LoVo (cell line): ENCODE measurements around the gene PDE4C.

Experiments used
- DNase-seq: peaks from one replicate; pipeline ENCODE4 v3.0.0-alpha.2; 2016; ENCODE audit warnings: low spot score

PDE4C gene

GRCh38 chr19:18225702-18226468, at the start of gene PDE4C:
PDE4C (minus strand) TSS chr19:18226438; CDS start chr19:18226415, 23 bp downstream.
- DNase-seq: no peak

- DNase-seq: peak; percentile 89
Measured at GRCh38 chr19:18274781-18275356, 48.6 kb upstream of the PDE4C start.

GRCh38 chr19:18274219-18274780, 48.1 kb upstream of the PDE4C start, which contains the start of gene IQCN:
IQCN (minus strand) TSS chr19:18274452; CDS start chr19:18269478, 4,974 bp downstream.
- peak; percentile 58 for DNase-seq

GRCh38 chr19:18273561-18274218, 47.5 kb upstream of the PDE4C start:
- no peak for DNase-seq

GRCh38 chr19:18271433-18271841, 45.2 kb upstream of the PDE4C start:
- no peak for DNase-seq

GRCh38 chr19:18270326-18270725, 44.1 kb upstream of the PDE4C start:
- DNase-seq: no peak

DNA sequence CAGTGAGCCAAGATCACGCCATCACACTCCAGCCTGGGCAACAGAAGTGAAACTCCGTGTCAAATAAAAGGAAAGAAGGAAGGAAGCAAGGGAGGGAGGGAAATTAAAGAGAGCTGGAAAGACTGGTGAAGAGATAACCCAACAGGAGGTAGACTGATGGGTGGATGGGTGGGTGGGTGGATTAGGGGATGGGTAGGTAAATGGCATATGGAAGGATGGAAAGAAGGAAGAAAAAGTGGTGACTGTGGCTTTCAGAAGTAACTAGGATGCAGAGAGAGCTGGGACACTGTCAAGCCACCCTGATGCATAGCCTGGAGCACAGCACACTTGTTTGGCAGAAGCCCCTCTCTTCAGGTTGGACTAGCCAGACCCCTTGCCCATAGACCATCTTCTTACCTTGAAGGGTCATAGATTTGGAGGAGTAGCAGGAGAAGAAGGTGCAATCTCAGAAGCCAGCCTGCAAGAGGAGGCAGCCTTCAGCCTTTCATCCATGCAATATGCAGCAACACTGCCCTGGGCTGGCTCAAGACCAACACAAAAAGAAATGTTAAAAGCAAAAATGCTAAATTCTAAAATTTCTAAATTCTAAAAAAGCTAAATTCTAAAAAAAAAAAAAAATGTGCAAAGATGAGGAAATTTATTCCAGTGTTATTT, 43.0 kb upstream of the PDE4C start:
- DNase-seq: no peak

DNA sequence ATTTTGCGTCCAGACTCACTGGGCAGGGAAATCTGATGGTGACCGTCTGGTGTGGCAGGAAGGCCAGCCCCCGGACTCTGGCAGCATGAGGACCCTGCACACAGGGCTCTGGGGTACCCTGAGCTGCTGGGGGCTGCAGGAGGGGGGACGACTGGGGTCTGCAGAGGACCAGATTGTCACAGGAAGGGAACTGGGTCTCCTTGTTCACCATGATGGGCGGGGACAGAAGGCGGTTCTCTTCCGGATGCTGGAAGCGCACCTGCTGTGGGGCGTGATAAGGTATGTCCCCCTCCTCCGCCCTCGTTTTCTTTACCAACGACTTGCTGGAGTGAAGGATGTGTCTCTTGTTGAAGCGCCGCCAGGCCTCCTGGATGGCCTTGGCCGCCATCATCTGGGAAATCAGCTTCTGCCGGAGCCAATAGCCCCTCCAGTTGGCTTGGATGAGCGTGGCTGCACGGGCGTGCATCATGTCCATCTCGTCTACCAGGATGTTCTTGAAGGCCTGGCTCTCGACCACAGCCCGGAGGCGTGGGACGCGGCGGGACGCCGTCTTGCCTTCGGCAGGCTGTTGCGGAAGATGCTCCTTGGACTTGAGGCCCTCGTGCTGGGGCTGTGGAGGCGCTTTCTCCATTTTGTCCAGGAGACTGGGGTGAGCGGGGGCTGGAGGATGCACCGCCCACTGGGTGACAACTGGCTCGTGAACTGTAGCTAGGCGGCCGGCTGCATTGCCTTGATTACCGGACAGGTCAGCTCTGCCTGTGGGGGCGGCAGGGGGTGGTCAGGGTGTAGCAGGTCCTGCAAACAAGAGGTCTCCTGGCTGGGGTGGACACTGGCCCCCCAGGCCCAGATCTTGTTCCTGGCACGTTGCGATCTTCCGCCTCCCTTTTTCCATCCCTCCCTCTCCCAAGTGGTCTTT, 40.8 kb upstream of the PDE4C start:
- DNase-seq: no peak

DNA sequence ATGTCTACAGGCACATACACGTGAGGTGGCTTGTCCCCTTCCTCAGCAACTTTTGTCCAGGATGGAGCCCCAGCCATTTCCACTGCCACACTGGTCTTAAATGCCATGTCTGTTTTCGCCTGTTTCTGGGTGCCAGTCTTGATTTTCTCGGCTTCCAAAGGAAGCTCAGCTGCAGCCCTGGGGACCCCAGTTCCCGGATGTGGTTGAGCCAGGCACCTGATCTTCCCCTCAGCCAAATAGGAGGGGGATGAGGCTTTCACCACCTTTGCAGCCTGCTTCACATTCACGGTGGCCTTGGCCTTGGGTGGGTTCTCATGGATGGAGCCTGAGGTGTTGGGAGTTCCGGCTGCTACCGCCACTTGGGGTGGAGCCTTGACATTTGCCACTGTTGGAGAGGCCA, 39.3 kb upstream of the PDE4C start:
- DNase-seq: no peak

DNA sequence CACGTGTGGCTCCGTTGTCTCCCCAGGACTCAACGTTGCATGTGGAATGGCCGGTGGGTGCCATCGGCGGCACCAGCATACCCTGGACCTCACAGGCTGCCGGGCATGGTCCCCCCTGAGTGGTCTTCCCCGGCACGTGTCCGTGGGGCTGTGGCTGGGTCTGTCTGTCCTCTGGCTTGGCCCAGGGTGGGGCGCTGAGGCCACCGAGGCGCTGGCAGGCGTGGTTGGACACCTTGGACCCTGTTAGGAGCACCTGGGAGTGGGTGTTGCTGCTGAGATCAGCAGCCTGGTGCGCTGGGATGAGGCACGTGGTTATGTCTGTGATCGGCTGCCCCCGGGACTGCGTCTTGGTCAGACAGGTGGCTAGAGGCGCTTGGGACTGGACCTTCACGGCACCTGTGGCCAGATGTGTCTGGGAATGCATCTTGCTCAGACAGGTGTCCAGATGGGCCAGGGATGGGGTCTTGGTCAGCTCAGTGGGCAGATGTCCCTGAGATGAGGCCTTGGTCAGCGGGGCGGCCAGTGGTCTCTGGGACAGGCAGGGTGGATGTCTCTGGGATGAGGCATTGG, 38.8 kb upstream of the PDE4C start:
- DNase-seq: no peak

GRCh38 chr19:18264137-18264854, 38.1 kb upstream of the PDE4C start:
- DNase-seq: no peak

- DNase-seq: no peak
Measured at GRCh38 chr19:18263324-18264136, 37.3 kb upstream of the PDE4C start.

DNA sequence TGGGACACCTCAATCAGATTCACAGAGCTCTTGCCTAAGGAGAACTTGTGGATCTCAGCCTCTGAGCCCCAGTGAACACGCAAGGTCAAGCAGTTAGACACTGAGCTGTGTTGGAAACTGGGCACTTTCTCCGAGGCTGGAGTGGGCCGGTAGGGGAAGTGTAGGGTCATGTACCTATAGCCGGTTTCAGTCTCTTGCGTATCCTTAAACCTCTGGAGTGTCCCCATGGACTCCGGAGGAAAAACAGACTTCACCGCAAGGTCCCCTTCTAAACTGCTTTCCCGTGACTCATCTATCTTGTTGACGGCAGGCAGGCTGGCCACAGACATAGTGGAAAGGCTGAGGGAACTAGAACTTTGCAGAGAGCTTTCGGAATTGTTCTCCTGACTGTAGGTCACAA, 36.7 kb upstream of the PDE4C start:
- no peak for DNase-seq

- DNase-seq: no peak
Measured at GRCh38 chr19:18262144-18262543, 35.9 kb upstream of the PDE4C start.

DNA sequence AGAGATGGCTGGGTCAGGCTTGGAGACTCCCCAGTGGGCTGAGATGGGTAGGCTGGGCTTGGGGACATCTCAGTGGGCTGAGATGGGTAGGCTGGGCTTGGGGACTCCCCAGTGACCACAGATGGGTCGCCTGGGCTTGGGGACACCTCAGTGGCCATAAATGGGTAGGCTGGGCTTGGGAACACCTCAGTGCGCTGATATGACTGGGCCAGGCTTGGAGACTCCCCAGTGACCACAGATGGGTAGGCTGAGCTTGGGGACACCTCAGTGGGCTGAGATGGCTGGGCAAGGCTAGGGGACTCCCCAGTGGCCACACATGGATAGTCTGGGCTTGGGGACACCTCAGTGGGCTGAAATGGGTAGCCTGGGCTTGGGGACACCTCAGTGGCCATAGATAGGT, 35.2 kb upstream of the PDE4C start:
- no peak for DNase-seq

DNA sequence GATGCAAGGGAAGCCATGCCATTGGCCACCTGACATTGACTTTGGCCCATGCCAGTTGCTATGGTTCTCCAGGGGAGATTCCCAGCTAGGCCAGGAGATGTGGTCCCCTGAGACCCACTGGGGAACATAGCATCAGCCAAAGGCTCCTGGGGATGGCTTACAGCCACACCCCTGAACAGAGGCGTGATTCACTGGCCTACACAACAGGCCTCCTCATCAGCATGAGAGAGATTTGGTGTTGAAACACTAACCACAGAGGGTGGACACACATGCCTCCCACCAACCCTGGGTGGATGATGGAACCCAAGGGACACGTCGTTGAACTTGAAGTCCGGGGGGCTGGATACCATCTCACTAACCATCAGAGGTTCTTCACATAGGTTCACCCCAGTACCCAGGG, 33.7 kb upstream of the PDE4C start:
- no peak for DNase-seq

DNA sequence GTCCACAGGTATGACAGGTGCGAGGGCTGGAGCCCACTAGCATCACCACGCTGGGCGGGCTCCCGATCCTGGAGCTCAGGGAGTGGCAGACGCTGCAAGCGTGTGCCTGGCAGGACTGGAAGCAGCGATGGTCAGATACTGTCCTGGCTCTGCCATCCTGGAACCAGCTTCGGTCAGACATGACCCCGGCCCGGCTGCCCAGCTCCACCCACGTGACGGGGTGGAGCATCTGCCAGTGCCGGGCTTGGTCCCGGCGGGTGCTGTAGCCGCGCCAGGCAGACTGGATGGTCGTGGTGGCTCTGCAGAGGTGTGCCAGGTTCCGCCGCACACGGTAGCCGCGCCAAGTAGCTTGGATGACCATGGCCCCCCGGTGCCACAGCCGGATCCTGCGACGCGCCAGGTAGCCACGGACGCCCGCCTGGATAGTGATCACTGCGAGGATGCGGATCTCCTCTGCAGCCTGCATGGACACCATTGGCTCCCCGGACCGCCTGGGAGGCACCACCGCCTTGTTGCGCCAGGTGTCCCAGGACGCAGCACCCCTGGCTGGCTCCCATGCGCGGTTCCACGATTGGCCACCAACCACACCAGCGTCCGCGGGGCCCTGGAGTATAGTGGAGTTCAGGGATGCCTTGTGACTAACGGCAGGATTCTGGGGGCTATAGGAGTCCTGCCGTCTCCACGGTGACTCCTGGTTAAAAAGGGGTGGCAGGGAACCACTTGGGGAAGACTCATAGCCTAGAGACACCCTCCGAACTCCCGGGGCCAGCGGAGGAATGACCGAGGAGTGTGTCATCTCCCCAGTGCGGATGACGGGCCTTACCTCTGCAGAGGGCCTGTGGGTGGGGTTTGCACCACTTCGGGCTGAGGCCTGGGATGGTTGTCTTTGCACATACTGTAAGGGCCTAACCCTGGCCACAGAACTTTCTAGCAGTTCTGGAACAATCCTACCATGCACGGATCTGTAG, 31.5 kb upstream of the PDE4C start:
- no peak for DNase-seq
